ENCODE data around the gene KIAA1217.

GRCh38 chr10:24344279-24344678, 135.3 kb downstream of the KIAA1217 start:
- TF ChIP-seq CTCF (IDR thresholded peaks at IDR 0.05; ENCODE audit: low read length): no peak
- no peak for TF ChIP-seq EZH2 (IDR thresholded peaks at IDR 0.05; ENCODE audit: borderline replicate concordance, low read length)
